GM23248 (cell line): ENCODE data around the gene ELOB. TPM values are rescaled to one million over a fixed set of nuclear protein-coding genes. Genes with fewer than 3 reads are reported as not detected.

Experiments used
- DNase-seq: peaks from one replicate; pipeline ENCODE4 v3.0.0-alpha.2; 2015
- H2AFZ ChIP-seq: fragments of 200-600 bp; sonication (generic); 2 replicates; pipeline ENCODE4 v1.6.1; 2016; ENCODE audit warnings: antibody characterized with exemption
- H3F3A ChIP-seq: fragments of 200-600 bp; sonication (generic); 2 replicates; pipeline ENCODE4 v1.6.1; 2016; ENCODE audit warnings: mild to moderate bottlenecking, antibody characterized with exemption, mixed run types; ENCODE audit not compliant: insufficient read depth
- H3K27ac ChIP-seq: fragments of 200-600 bp; sonication (generic); 2 replicates; pipeline ENCODE4 v1.5.1; 2016; ENCODE audit warnings: mild to moderate bottlenecking
- H3K27me3 ChIP-seq: fragments of 200-600 bp; sonication (generic); replicated peaks from 2 replicates; pipeline ENCODE4 v1.6.1; 2016; ENCODE audit warnings: mild to moderate bottlenecking; ENCODE audit not compliant: insufficient read depth
- H3K36me3 ChIP-seq: fragments of 200-600 bp; sonication (generic); 2 replicates; pipeline ENCODE4 v1.6.1; 2016; ENCODE audit warnings: low read depth, mild to moderate bottlenecking
- H3K4me1 ChIP-seq: fragments of 200-600 bp; sonication (generic); 2 replicates; pipeline ENCODE4 v1.6.1; 2016; ENCODE audit warnings: mild to moderate bottlenecking; ENCODE audit not compliant: insufficient read depth
- H3K4me2 ChIP-seq: fragments of 200-600 bp; sonication (generic); one replicate; pipeline ENCODE4 v1.6.1; 2016; ENCODE audit warnings: mild to moderate bottlenecking; ENCODE audit not compliant: unreplicated experiment
- H3K4me3 ChIP-seq: fragments of 200-600 bp; sonication (generic); 2 replicates; pipeline ENCODE4 v1.5.1; 2016; ENCODE audit warnings: mild to moderate bottlenecking
- H3K79me2 ChIP-seq: fragments of 200-600 bp; sonication (generic); 2 replicates; pipeline ENCODE4 v1.6.1; 2016; ENCODE audit warnings: mild to moderate bottlenecking; ENCODE audit not compliant: insufficient read depth
- H3K9ac ChIP-seq: fragments of 200-600 bp; sonication (generic); 2 replicates; pipeline ENCODE4 v1.6.1; 2016; ENCODE audit warnings: mild to moderate bottlenecking
- H3K9me2 ChIP-seq: fragments of 200-600 bp; sonication (generic); 2 replicates; pipeline ENCODE4 v1.6.1; 2016; ENCODE audit warnings: mixed run types, mild to moderate bottlenecking, moderate library complexity; ENCODE audit not compliant: insufficient read depth
- H3K9me3 ChIP-seq: fragments of 200-600 bp; sonication (generic); one replicate; pipeline ENCODE4 v1.6.1; 2017; ENCODE audit warnings: low read depth
- H4K20me1 ChIP-seq: fragments of 200-600 bp; sonication (generic); 2 replicates; pipeline ENCODE4 v1.6.0; 2016; ENCODE audit not compliant: insufficient read depth
- EZH2 ChIP-seq: fragments of 200-600 bp; sonication (generic); IDR thresholded peaks from 2 replicates; pipeline ENCODE4 v1.6.1; 2018; ENCODE audit warnings: antibody characterized with exemption, mild to moderate bottlenecking; ENCODE audit not compliant: insufficient read depth, poor library complexity, severe bottlenecking
- EZH2phosphoT487 ChIP-seq: fragments of 200-600 bp; sonication (generic); IDR thresholded peaks from 2 replicates; pipeline ENCODE4 v1.6.1; 2018; ENCODE audit warnings: antibody characterized with exemption, moderate library complexity, mild to moderate bottlenecking, low read depth; ENCODE audit not compliant: insufficient read depth
- WGBS, 2 experiments: methylation state at CpG; one replicate each; pipeline ENCODE4 v1.1.6; 2015 to 2017; ENCODE audit warnings: low lambda C conversion rate in 2 of 2, low coverage in 1 of 2; ENCODE audit errors: missing lambda C conversion rate in 2 of 2; 5-methylcytosine and 5-hydroxymethylcytosine counted together
- in situ Hi-C: fragments of 300-500 bp; cut with MboI; formaldehyde crosslinking; loops from 2 replicates; pipeline ENCODE4 v1.15.0; 2020
- polyA plus RNA-seq: library from polyadenylated mRNA; unstranded; fragments of >200 nt; fragmentation: Nextera tagmentation; extraction: Ambion mirVana; gene quantifications from 2 replicates; pipeline ENCODE4 v1.2.1, GENCODE V29; 2016
- total RNA-seq: library from RNA; depleted of rRNA; stranded (reverse); fragments of >200 nt; shearing (Covaris generic); gene quantifications from 2 replicates; pipeline ENCODE4 v1.2.3, GENCODE V29; 2014

The ELOB gene
- total and polyA plus RNA-seq, 2 experiments from 2014 or later: 320 to 565 TPM

GRCh38 chr16:2791174-2791573, 14.1 kb upstream of the ELOB start:
- Histone ChIP-seq H3K4me1 (no peaks in the 10 kb centered on the region), H3F3A (no peaks in the 10 kb centered on the region), H3K27me3 (peaks cover 72% of the 10 kb centered on the region), H3K36me3 (no peaks in the 10 kb centered on the region), H3K9me3 (no peaks in the 10 kb centered on the region), H2AFZ (no peak overlapping the region), H3K9me2 (no peaks in the 10 kb centered on the region), H4K20me1 (no peaks in the 10 kb centered on the region), H3K4me3 (no peak overlapping the region), H3K79me2 (no peaks in the 10 kb centered on the region), H3K27ac (no peak overlapping the region), H3K4me2 (no peak overlapping the region), H3K9ac (no peak overlapping the region)
- DNase-seq: no peak
- 36 to 43% methylated on average over 8 of the region's 8 CpGs for WGBS, 2 experiments
- in situ Hi-C loops: no loop called here
- TF ChIP-seq EZH2phosphoT487 (no peak), EZH2 (no peak)

GRCh38 chr16:2790631-2791030, 13.6 kb upstream of the ELOB start:
- Histone ChIP-seq H3K4me1 (no peaks in the 10 kb centered on the region), H3K4me3 (no peak overlapping the region), H3F3A (no peaks in the 10 kb centered on the region), H3K36me3 (no peaks in the 10 kb centered on the region), H3K4me2 (no peak overlapping the region), H3K9ac (no peak overlapping the region), H3K79me2 (no peaks in the 10 kb centered on the region), H3K27ac (no peak overlapping the region), H3K27me3 (peaks cover 72% of the 10 kb centered on the region), H4K20me1 (no peaks in the 10 kb centered on the region), H3K9me2 (no peaks in the 10 kb centered on the region), H2AFZ (no peak overlapping the region), H3K9me3 (no peaks in the 10 kb centered on the region)
- no peak for TF ChIP-seq EZH2
- no peak for TF ChIP-seq EZH2phosphoT487
- in situ Hi-C loops: no loop called here
- WGBS, 2 experiments: 68 to 76% methylated on average over 5 of the region's 5 CpGs
- DNase-seq: no peak

DNA sequence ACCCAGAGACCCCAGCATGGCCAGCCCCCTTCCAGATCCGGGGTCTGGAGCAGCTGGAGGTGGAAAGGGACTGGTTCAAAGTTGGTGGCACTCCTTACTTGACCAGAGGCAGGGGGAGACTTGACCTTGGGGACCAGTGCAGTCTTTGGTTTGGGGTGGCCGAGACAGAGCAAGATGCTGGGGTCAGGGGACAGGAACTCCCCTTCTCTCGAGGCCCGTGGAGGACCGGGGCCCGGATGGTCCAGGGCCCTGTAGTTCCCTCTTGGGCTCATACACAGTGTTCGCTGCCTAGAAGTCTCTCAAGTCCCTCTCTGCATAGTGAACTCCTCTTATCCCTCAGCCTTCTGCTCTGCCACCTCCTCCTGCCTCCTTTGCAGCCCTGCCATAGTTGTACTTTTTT, 10.9 kb upstream of the ELOB start:
- no peaks in the 10 kb centered on the region for H3K79me2 ChIP-seq
- H3K4me1 ChIP-seq: no peaks in the 10 kb centered on the region
- H3K4me3 ChIP-seq: no peak overlapping the region
- no peaks in the 10 kb centered on the region for H3K9me3 ChIP-seq
- in situ Hi-C loops: no loop called here
- H3F3A ChIP-seq: no peaks in the 10 kb centered on the region
- TF ChIP-seq EZH2 (no peak), EZH2phosphoT487 (no peak)
- WGBS, 2 experiments: 21 to 24% methylated on average over 7 of the region's 7 CpGs
- no peaks in the 10 kb centered on the region for H3K9me2 ChIP-seq
- no peak overlapping the region for H3K27ac ChIP-seq
- peaks cover 73% of the 10 kb centered on the region for H3K27me3 ChIP-seq
- H3K4me2 ChIP-seq: no peak overlapping the region
- no peaks in the 10 kb centered on the region for H4K20me1 ChIP-seq
- H2AFZ ChIP-seq: no peak overlapping the region
- H3K36me3 ChIP-seq: no peaks in the 10 kb centered on the region
- no peak overlapping the region for H3K9ac ChIP-seq
- DNase-seq: no peak

DNA sequence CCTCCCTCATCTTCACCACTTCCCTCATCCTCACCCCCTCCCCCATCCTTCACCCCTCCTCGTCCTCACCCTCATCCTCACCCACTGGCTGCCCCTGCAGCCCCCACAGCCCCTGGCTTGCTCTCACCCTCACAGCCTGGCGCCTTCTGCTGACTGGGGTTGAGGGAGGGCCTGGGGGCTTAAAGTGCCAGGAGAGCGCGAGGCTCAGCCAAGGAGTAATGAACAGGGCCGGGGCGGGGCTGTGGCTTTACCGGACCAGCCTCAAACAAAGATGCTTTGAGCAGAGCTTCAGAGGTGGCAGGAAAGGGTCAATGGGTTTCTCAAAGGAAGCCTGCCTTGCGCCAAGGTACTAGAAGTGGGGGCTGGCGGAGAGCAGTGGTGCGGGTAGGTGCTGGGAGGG, 10.3 kb upstream of the ELOB start, which contains the start of gene PRSS33:
Gene PRSS33, minus strand, starts transcription at position 155 of the 400 bp plus-strand sequence. CDS start 1,013 bp downstream, outside the sequence.
- Histone ChIP-seq H3K36me3 (no peaks in the 10 kb centered on the region), H4K20me1 (no peaks in the 10 kb centered on the region), H3K27me3 (peaks cover 68% of the 10 kb centered on the region), H3K4me3 (no peak within 1 kb of the TSS), H3K9me2 (no peaks in the 10 kb centered on the region), H3K9me3 (no peaks in the 10 kb centered on the region), H3K79me2 (no peaks in the 10 kb centered on the region), H3F3A (no peaks in the 10 kb centered on the region), H3K27ac (no peak within 1 kb of the TSS), H2AFZ (no peak within 1 kb of the TSS), H3K9ac (no peak within 1 kb of the TSS), H3K4me1 (no peaks in the 10 kb centered on the region), H3K4me2 (no peak within 1 kb of the TSS)
- DNase-seq: no peak
- 2 to 3% methylated on average over 9 to 10 of the region's 10 CpGs for WGBS, 2 experiments
- in situ Hi-C loops: no loop called here
- TF ChIP-seq EZH2phosphoT487: no peak

- no peak overlapping the region for H2AFZ ChIP-seq
- H3K9me2 ChIP-seq: no peaks in the 10 kb centered on the region
- H3K79me2 ChIP-seq: no peaks in the 10 kb centered on the region
- no peaks in the 10 kb centered on the region for H3K9me3 ChIP-seq
- H3K4me3 ChIP-seq: no peak overlapping the region
- no peak overlapping the region for H3K9ac ChIP-seq
- no peaks in the 10 kb centered on the region for H3K4me1 ChIP-seq
- no peaks in the 10 kb centered on the region for H4K20me1 ChIP-seq
- in situ Hi-C loops: no loop called here
- no peak for DNase-seq
- H3K36me3 ChIP-seq: no peaks in the 10 kb centered on the region
- 7% methylated on average over 3 of the region's 3 CpGs; no CpG with 5 or more reads in 1 of the 2 experiments for WGBS, 2 experiments
- H3F3A ChIP-seq: no peaks in the 10 kb centered on the region
- peaks cover 61% of the 10 kb centered on the region for H3K27me3 ChIP-seq
- no peak for TF ChIP-seq EZH2phosphoT487
- no peak for TF ChIP-seq EZH2
- no peak overlapping the region for H3K4me2 ChIP-seq
- no peak overlapping the region for H3K27ac ChIP-seq
Observed at GRCh38 chr16:2786826-2787151, 9.7 kb upstream of the ELOB start.
